ENCODE results near the gene DSPP.

DSPP gene

DNA sequence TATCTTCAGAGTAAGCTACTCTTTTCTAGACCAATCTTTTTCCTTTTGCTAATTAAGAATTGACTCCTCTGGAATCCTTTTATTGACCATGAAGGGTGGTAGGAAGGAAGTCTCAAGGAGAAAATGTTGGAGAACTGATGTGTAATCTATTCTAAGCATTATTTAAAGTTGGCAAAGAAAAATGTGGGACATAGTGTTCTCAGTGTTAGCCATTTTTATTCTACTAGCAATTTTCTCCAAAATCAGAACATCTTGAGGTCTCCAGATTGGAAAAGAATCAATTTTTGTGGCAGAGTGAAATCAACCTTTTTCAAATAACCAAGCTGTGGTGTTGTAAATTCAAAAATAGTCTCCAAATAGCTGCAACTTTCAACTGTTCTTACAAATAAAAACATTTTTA lies 23.3 kb downstream of the DSPP start:
- no peak for DNase-seq (ENCODE audit: low read depth)

GRCh38 chr4:87632469-87632868 lies 24.1 kb downstream of the DSPP start:
- no peak for DNase-seq (ENCODE audit: low read depth)

DNA sequence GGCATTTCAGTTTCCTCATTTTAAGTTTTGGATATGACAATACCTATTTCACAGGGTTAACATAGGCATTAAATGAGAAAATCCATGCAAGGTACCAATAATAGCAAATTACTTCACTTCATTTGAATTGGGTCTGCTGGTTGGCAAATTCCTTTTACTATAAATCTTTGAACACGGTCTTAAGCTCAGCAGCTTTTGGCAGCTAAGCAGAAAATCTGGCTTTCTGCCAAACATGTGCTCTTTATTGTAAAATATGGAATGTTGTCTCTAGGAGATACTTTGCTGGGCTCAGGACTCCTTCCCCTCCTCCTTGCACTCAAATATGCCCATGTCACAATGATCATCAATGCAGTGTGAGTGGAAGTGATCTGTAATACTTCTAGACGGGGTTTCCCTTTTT lies 24.9 kb downstream of the DSPP start:
- DNase-seq (ENCODE audit: low read depth) = no peak

- no peak for DNase-seq (ENCODE audit: low read depth)
Observed at GRCh38 chr4:87644286-87644685, 36.0 kb downstream of the DSPP start.

GRCh38 chr4:87649980-87650379 lies 41.7 kb downstream of the DSPP start, which contains the start of gene DMP1:
Gene DMP1, plus strand, starts transcription at chr4:87650280. Its CDS starts 6,213 bp downstream, at chr4:87656493.
- no peak for DNase-seq (ENCODE audit: low read depth)

GRCh38 chr4:87650938-87651337 lies 42.6 kb downstream of the DSPP start:
- no peak for DNase-seq (ENCODE audit: low read depth)

DNA sequence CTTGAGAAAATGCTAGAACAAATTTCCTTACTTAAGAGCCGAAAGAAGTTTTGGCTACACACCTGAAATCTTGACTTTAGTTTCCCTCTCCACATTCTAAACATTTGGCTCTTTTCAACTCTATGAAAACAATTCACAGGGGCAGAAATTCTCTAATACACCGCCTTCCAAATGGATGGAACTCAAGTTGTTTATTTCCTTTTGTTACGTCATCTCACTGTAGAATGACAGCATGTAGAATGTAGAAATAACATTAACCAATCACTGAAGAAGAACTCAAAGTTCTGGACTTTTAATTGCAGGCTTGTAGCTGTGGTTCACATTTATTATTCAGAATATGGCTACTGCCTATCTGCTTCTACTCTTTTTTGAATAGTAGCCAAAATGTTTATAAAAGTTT lies 43.6 kb downstream of the DSPP start:
- no peak for DNase-seq (ENCODE audit: low read depth)

DNA sequence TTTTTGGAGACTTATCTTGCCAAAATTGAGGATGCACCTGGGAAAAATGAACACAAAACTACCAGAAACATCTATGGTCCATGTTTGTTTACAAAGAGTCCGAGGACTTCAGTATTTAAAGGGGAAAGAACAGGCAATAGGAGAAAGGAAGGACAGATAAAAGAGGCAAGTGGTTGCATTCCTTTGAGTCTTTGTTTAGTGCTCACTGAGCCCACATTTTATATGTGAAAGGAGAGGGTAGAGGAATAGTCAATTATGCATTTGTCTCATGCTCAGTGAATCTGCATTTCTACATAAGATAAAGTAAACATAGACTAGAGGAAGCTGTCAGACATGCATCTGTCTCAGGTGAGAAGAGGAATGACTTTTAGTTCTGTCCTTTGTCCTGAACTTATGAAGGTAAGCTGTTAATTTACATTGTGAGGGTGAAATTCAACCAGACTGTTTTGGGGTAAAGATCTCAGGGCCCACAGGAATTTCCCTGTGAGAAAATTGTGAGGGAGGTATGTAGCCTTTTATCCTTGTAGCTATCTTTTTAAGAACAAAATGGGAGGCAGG lies 46.2 kb downstream of the DSPP start:
- DNase-seq (ENCODE audit: low read depth) = no peak

DNA sequence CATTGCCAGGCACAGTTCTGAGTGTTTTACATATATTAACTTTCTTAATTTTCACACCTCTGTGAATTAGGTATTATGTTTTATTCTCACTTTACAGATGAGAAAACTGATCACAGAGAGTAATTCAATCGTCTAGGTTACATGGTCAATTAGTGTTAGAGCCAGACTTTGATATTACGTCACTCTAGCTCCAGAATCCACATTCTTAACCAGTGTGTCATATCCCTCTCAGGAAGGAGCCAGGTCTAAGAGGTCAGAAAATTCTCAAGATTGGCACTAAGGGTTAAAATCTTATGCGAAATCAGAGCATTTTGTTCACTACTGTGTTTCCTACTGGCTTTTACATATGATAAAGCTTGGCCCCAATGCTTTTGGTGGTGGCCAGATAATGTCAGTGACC lies 49.2 kb downstream of the DSPP start:
- DNase-seq (ENCODE audit: low read depth) = peak; percentile 9

DNA sequence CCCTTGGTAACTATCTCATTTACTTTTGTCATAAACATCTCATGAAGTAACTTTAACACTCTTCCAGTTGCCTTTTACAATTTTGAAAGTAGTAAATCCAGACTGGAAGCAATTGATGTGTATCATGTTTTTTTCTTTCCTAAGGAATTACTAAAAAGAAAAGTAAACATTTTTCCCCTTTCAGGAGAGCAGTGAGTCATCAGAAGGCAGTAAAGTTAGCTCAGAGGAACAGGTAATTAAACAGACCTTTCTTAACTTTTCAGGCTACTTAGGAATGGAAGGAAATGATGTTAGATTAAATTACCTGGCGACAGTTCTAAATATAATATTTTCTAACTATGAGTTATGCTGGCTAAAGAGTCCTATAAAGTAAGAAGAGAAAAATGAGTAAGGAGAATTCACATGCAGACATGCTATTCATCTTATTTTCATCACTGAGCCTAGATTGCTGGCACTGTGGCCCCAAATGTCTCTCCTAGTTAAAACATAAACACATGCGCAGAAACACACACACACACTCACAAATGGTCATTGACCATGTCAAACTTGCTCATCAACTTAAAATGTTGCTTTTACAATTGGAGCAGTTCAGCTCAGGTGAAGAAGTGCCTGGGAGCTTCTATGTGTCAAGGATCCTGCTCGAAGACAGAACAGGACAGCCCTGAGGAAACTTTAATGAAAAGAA lies 51.1 kb downstream of the DSPP start:
- DNase-seq (ENCODE audit: low read depth) = no peak

- DNase-seq (ENCODE audit: low read depth) = no peak
Observed at GRCh38 chr4:87662871-87663270, 54.5 kb downstream of the DSPP start.

All from GM04503 (cell line).